T-cell (primary cell): ENCODE data around the gene TMEM243. TPM values are rescaled to one million over a fixed set of nuclear protein-coding genes. Genes with fewer than 3 reads are reported as not detected.

Experiments used
- ATAC-seq, 4 experiments: fragments of 200-7000 bp in 3 of 4; fragments of 150-1000 bp in 1 of 4; cut with Tn5 transposase; replicated peaks in 1 of 4; 1 replicate in 3 of 4; 2 replicates in 1 of 4; pipeline ENCODE4 v1.10.0; 2021; ENCODE audit warnings: moderate library complexity in 3 of 4, mild to moderate bottlenecking in 2 of 4, moderate number of reproducible peaks in 1 of 4
- CTCF ChIA-PET, 2 donors: fragments of 300-600 bp; sonication (Branson Sonifier 250); formaldehyde crosslinking; loops; one replicate each; lab custom pipeline; 2022; ENCODE audit warnings: antibody characterized with exemption in 2 of 2; lab: Charles Lee
- POLR2A ChIA-PET, 2 donors: fragments of 300-600 bp; sonication (Branson Sonifier 250); formaldehyde crosslinking; loops; one replicate each; lab custom pipeline; 2022; ENCODE audit warnings: antibody characterized with exemption in 2 of 2; lab: Charles Lee
- DNase-seq, 35 experiments: peaks; one replicate each; pipeline versions ENCODE4 v3.0.0 to v3.0.0-alpha.2; 2013 to 2023
- H3K27ac ChIP-seq: one replicate; pipeline ENCODE4 v1.5.1; 2013; ENCODE audit warnings: low read length
- H3K27me3 ChIP-seq, 2 experiments: replicated peaks in 1 of 2; 1 replicate in 1 of 2; 2 replicates in 1 of 2; pipeline versions ENCODE4 v1.6.1 to v1.7.0; 2013; ENCODE audit warnings: low read length in 1 of 2, mixed read lengths in 1 of 2; ENCODE audit not compliant: control insufficient read depth in 2 of 2, insufficient read depth in 2 of 2; ENCODE audit errors: extremely low read depth in 1 of 2
- H3K36me3 ChIP-seq, 2 donors: 1 replicate in 1 of 2; 2 replicates in 1 of 2; pipeline versions ENCODE4 v1.6.1 to v1.7.0; 2013; ENCODE audit warnings: low read length in 1 of 2; ENCODE audit not compliant: control insufficient read depth in 2 of 2, insufficient read depth in 1 of 2; ENCODE audit errors: extremely low read depth in 1 of 2
- H3K4me1 ChIP-seq, 2 experiments: 1 replicate in 1 of 2; 2 replicates in 1 of 2; pipeline versions ENCODE4 v1.6.1 to v1.7.0; 2013; ENCODE audit warnings: low read length in 2 of 2, mixed read lengths in 1 of 2; ENCODE audit not compliant: insufficient read depth in 2 of 2, control insufficient read depth in 1 of 2; ENCODE audit errors: extremely low read depth in 1 of 2
- H3K4me3 ChIP-seq, 2 donors: 1 replicate in 1 of 2; 2 replicates in 1 of 2; pipeline versions ENCODE4 v1.5.1 to v1.7.0; 2013; ENCODE audit warnings: mild to moderate bottlenecking in 2 of 2, low read length in 1 of 2, moderate library complexity in 1 of 2; ENCODE audit not compliant: control insufficient read depth in 1 of 2; ENCODE audit errors: extremely low read depth in 1 of 2
- H3K9me3 ChIP-seq: 2 replicates; pipeline ENCODE4 v1.7.0; 2013
- H3K27ac Mint-ChIP-seq, 2 donors: one replicate each; pipeline ENCODE4 v1.8.0; 2020 to 2021; ENCODE audit warnings: mild to moderate bottlenecking in 2 of 2, mixed read lengths in 2 of 2
- H3K27me3 Mint-ChIP-seq, 2 donors: one replicate each; pipeline ENCODE4 v1.8.0; 2021 to 2022; ENCODE audit warnings: mixed read lengths in 2 of 2
- H3K36me3 Mint-ChIP-seq: one replicate; pipeline ENCODE4 v1.8.0; 2021; ENCODE audit warnings: mixed read lengths
- H3K4me1 Mint-ChIP-seq, 3 donors: one replicate each; pipeline ENCODE4 v1.8.0; 2020 to 2022; ENCODE audit warnings: mixed read lengths in 3 of 3, mild to moderate bottlenecking in 1 of 3
- H3K4me3 Mint-ChIP-seq, 3 donors: one replicate each; pipeline ENCODE4 v1.8.0; 2020 to 2022; ENCODE audit warnings: mild to moderate bottlenecking in 3 of 3, mixed read lengths in 3 of 3, moderate library complexity in 3 of 3
- H3K9me3 Mint-ChIP-seq, 3 donors: one replicate each; pipeline ENCODE4 v1.8.0; 2020 to 2022; ENCODE audit warnings: mixed read lengths in 3 of 3
- WGBS: methylation state at CpG from one replicate; pipeline ENCODE4 v1.1.5; 2013; ENCODE audit warnings: missing lambda C conversion rate; ENCODE audit not compliant: insufficient coverage; 5-methylcytosine and 5-hydroxymethylcytosine counted together
- total RNA-seq, 35 experiments: library from RNA in 6 of 35; stranded (reverse) in 6 of 35; fragments of 120-200 nt in 1 of 35; gene quantifications; one replicate each; pipeline versions ENCODE4 v1.2.1 to v1.2.4 and lab custom pipeline; 2013 to 2026

Gene TMEM243
- total RNA-seq, 5 donors from 2014 or later (not counting 1 experiment from before 2014, with no cell fraction given): 95.2 to 170 (median 108) TPM

DNA sequence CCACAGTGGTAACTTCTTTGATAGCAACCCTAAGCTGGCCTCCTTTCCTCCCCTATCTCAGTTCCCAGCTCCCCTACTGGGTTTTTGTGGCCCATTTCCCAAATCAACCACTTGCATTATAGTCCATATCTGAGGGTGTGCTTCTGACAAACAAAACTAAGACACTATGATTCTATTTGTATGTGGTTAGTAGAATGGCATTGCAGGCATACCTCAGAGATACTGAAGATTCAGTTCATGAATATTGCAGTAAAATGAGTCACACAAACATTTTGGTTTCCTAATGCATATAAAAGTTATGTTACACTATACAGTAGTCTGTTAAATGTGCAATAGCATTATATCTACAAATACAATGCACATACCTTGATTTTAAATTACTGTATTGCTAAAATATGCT lies 15.4 kb upstream of the TMEM243 start:
- H3K36me3 ChIP-seq: no peaks in the 10 kb centered on the region
- POLR2A ChIA-PET: no interaction called here
- no peak for DNase-seq
- no peaks in the 10 kb centered on the region for H3K4me1 ChIP-seq
- H3K27me3 Mint-ChIP-seq: peaks cover 3 to 9% of the 10 kb centered on the region in 2 donors
- H3K4me1 Mint-ChIP-seq: peaks cover 0 to 3% (median 2%) of the 10 kb centered on the region in 3 donors
- CTCF ChIA-PET: interaction anchor here (0.8 to 1.3 kb wide), 3 partner anchors 9 to 84 kb away, joined by 3 to 5 read pairs (median 3); no protein-coding TSS in a partner anchor
- H3K36me3 Mint-ChIP-seq: no peaks in the 10 kb centered on the region
- H3K9me3 Mint-ChIP-seq: no peaks in the 10 kb centered on the region
- H3K27me3 ChIP-seq: peaks cover 0 to 11% of the 10 kb centered on the region in 2 experiments
- no peak overlapping the region for H3K27ac Mint-ChIP-seq
- no peak overlapping the region for H3K27ac ChIP-seq
- no peaks in the 10 kb centered on the region for H3K9me3 ChIP-seq
- no peak overlapping the region for H3K4me3 ChIP-seq
- H3K4me3 Mint-ChIP-seq: no peak overlapping the region
- no peak for ATAC-seq

- H3K27me3 Mint-ChIP-seq: peaks cover under 1 to 3% of the 10 kb centered on the region in 2 donors
These were observed 12.2 kb upstream of the TMEM243 start for GRCh38 chr7:87231711-87232110.

GRCh38 chr7:87231258-87231657 lies 11.7 kb upstream of the TMEM243 start:
- peaks cover 0 to 11% of the 10 kb centered on the region in 2 experiments for H3K27me3 ChIP-seq
- Mint-ChIP-seq H3K4me3 (no peak overlapping the region), H3K4me1 (peaks cover 2 to 11% (median 4%) of the 10 kb centered on the region in 3 donors), H3K27ac (no peak overlapping the region), H3K9me3 (no peaks in the 10 kb centered on the region), H3K36me3 (no peaks in the 10 kb centered on the region), H3K27me3 (peaks cover 0 to 3% of the 10 kb centered on the region in 2 donors)
- H3K9me3 ChIP-seq: no peaks in the 10 kb centered on the region
- no peak overlapping the region for H3K4me3 ChIP-seq
- H3K36me3 ChIP-seq: no peaks in the 10 kb centered on the region
- no peak overlapping the region for H3K27ac ChIP-seq
- WGBS: 91% methylated on average over 5 of the region's 7 CpGs
- H3K4me1 ChIP-seq: no peaks in the 10 kb centered on the region
- POLR2A ChIA-PET: no interaction called here
- CTCF ChIA-PET: interaction anchor here (0.8 to 1.5 kb wide), 3 partner anchors 10 to 304 kb away, joined by 3 to 4 read pairs (median 4); no protein-coding TSS in a partner anchor
- DNase-seq (no peak), ATAC-seq (no peak)

More at GRCh38 chr7:87231711-87232110, 12.2 kb upstream of the TMEM243 start:
- Mint-ChIP-seq H3K4me3 (no peak overlapping the region), H3K9me3 (no peaks in the 10 kb centered on the region), H3K36me3 (no peaks in the 10 kb centered on the region), H3K4me1 (peaks cover 0 to 6% (median under 1%) of the 10 kb centered on the region in 3 donors), H3K27ac (no peak overlapping the region)
- DNase-seq (no peak), ATAC-seq (no peak)
- Histone ChIP-seq H3K36me3 (no peaks in the 10 kb centered on the region), H3K4me3 (no peak overlapping the region), H3K4me1 (no peaks in the 10 kb centered on the region), H3K27me3 (peaks cover 0 to 11% of the 10 kb centered on the region in 2 experiments), H3K9me3 (no peaks in the 10 kb centered on the region), H3K27ac (no peak overlapping the region)
- POLR2A ChIA-PET: no interaction called here
- CTCF ChIA-PET: no interaction called here

DNA sequence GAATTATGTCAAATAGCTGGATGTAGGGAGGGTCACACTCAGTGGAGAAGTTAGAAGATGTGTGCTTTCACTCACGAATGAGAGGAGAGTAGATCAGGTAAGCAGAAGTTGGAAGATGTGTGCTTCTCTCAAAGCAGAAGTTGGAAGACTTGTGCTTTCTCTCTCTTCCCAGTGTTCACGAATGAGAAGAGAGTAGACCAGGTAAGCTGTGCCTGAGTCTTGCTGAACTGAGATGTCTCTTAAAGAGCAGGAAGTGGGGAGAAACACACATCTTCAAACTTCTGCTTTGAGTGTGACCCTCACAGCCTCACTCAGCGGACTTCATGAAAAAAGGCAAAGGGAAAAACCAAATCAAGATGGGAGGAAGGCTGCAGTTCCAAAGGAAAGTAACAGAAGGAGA lies 7.0 kb upstream of the TMEM243 start:
- peaks cover 0 to 3% of the 10 kb centered on the region in 2 donors for H3K27me3 Mint-ChIP-seq
- H3K36me3 Mint-ChIP-seq: no peaks in the 10 kb centered on the region
- no peaks in the 10 kb centered on the region for H3K36me3 ChIP-seq
- H3K4me1 Mint-ChIP-seq: peaks cover 4 to 14% (median 7%) of the 10 kb centered on the region in 3 donors
- ChIA-PET POLR2A (interaction anchor here in 1 of 2 donors (1.5 kb wide), 1 partner anchor 42 kb away, joined by 6 read pairs; no protein-coding TSS in a partner anchor), CTCF (interaction anchor here in 1 of 2 donors (1.2 kb wide), 2 partner anchors 8 to 10 kb away, joined by 3 read pairs; no protein-coding TSS in a partner anchor)
- no peak for DNase-seq
- ATAC-seq: no peak
- no peaks in the 10 kb centered on the region for H3K4me1 ChIP-seq
- 50% methylated on average over 1 of the region's 3 CpGs for WGBS
- H3K9me3 ChIP-seq: no peaks in the 10 kb centered on the region
- no peaks in the 10 kb centered on the region for H3K9me3 Mint-ChIP-seq
- H3K4me3 ChIP-seq: no peak overlapping the region
- H3K27ac ChIP-seq: no peak overlapping the region
- no peak overlapping the region for H3K4me3 Mint-ChIP-seq
- H3K27me3 ChIP-seq: peaks cover 2 to 15% of the 10 kb centered on the region in 2 experiments
- H3K27ac Mint-ChIP-seq: no peak overlapping the region

- Histone ChIP-seq H3K27ac (no peak overlapping the region), H3K27me3 (peaks cover 2 to 13% of the 10 kb centered on the region in 2 experiments), H3K9me3 (no peaks in the 10 kb centered on the region), H3K36me3 (no peaks in the 10 kb centered on the region), H3K4me1 (peaks cover 0 to 5% of the 10 kb centered on the region in 2 experiments), H3K4me3 (no peak overlapping the region)
- no peak overlapping the region for H3K27ac Mint-ChIP-seq
- H3K4me1 Mint-ChIP-seq: peaks cover 8 to 21% (median 13%) of the 10 kb centered on the region in 3 donors
- no peaks in the 10 kb centered on the region for H3K36me3 Mint-ChIP-seq
- DNase-seq: no peak
- 100% methylated on average over 1 of the region's 1 CpG for WGBS
- ChIA-PET POLR2A (no interaction called here), CTCF (interaction anchor here in 1 of 2 donors (1.2 kb wide), 1 partner anchor 9 kb away, joined by 3 read pairs; no protein-coding TSS in a partner anchor)
- peaks cover 0 to 3% of the 10 kb centered on the region in 2 donors for H3K27me3 Mint-ChIP-seq
- H3K4me3 Mint-ChIP-seq: no peak overlapping the region
- no peaks in the 10 kb centered on the region for H3K9me3 Mint-ChIP-seq
- no peak for ATAC-seq
These were observed 6.2 kb upstream of the TMEM243 start for GRCh38 chr7:87225696-87226095.

DNA sequence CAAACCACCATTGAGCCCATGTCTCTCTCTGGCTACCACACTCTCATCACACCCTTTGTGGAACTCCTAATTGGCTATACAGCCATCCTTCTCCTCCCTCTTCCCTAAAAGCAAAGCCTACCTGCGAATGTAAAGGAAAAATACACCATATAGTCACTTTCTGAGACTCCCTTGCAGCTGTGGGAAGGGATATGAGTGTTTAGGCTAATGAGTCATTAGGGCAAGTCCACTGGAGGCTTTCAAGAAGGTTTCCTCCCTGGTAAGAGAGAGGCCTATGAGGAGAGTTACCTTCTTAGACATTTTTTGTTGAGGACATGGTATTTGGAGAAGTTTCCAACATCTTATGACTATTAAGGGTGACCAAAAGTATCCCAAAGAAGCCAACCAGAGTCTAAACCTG lies 4.1 kb upstream of the TMEM243 start:
- ChIA-PET CTCF (interaction anchor here (0.6 to 0.7 kb wide), 2 partner anchors 60 to 195 kb away, joined by 7 to 8 read pairs; no protein-coding TSS in a partner anchor), POLR2A (no interaction called here)
- Mint-ChIP-seq H3K9me3 (no peaks in the 10 kb centered on the region), H3K27me3 (peaks cover 0 to 3% of the 10 kb centered on the region in 2 donors), H3K36me3 (no peaks in the 10 kb centered on the region), H3K4me1 (peaks cover 13 to 35% (median 16%) of the 10 kb centered on the region in 3 donors), H3K27ac (no peak overlapping the region), H3K4me3 (no peak overlapping the region)
- Histone ChIP-seq H3K9me3 (no peaks in the 10 kb centered on the region), H3K4me1 (peaks cover 0 to 11% of the 10 kb centered on the region in 2 experiments), H3K27ac (no peak overlapping the region), H3K4me3 (no peak overlapping the region), H3K27me3 (peaks cover 2 to 8% of the 10 kb centered on the region in 2 experiments), H3K36me3 (no peaks in the 10 kb centered on the region)
- no CpG with 5 or more reads among the region's 1 CpG for WGBS
- no peak for ATAC-seq
- DNase-seq: no peak
